IMR-90 (cell line): ENCODE results near the gene FBH1. TPM values are rescaled to one million over a fixed set of nuclear protein-coding genes. Genes with fewer than 3 reads are reported as not detected.

Source experiments
- ATAC-seq: fragments of 200-7000 bp; cut with Tn5 transposase; 2 replicates; pipeline ENCODE4 v1.9.1; 2020; ENCODE audit warnings: low read depth, mild to moderate bottlenecking, moderate library complexity
- BruUV-seq: library from RNA; stranded (reverse); fragments of 400-500 nt; replicated peaks from 2 replicates; lab custom pipeline; 2021; lab: Mats Ljungman, UMichigan
- CTCF ChIA-PET: fragments of 300-600 bp; formaldehyde crosslinking; extraction: SDS; loops from one replicate; lab custom pipeline; 2021; ENCODE audit warnings: antibody characterized with exemption; lab: Yijun Ruan, JAX
- POLR2A ChIA-PET: fragments of 300-600 bp; sonication (Branson Sonifier 250); formaldehyde crosslinking; loops from one replicate; lab custom pipeline; 2022; ENCODE audit warnings: antibody characterized with exemption; ENCODE audit not compliant: unreplicated experiment; lab: Charles Lee
- DNase-seq: peaks from one replicate; pipeline ENCODE4 v3.0.0; 2013
- H2AFZ ChIP-seq: replicated peaks from 2 replicates; pipeline ENCODE3; 2013; ENCODE audit warnings: low read length, mild to moderate bottlenecking; ENCODE audit not compliant: poor library complexity
- H2AK5ac ChIP-seq: 2 replicates; pipeline ENCODE4 v1.6.1; 2013; ENCODE audit warnings: low read depth, low read length, inconsistent platforms
- H2AK9ac ChIP-seq: replicated peaks from 2 replicates; pipeline ENCODE3; 2013; ENCODE audit warnings: mild to moderate bottlenecking, low read depth, low read length, moderate library complexity; ENCODE audit not compliant: poor library complexity
- H2BK120ac ChIP-seq: 2 replicates; pipeline ENCODE4 v1.6.1; 2013; ENCODE audit warnings: low read depth, low read length, inconsistent platforms
- H2BK15ac ChIP-seq: 3 replicates; pipeline ENCODE4 v1.6.1; 2013; ENCODE audit warnings: low read depth, low read length, inconsistent platforms
- H2BK20ac ChIP-seq: 2 replicates; pipeline ENCODE4 v1.6.1; 2013; ENCODE audit warnings: low read depth, mild to moderate bottlenecking, inconsistent platforms, low read length, moderate library complexity
- H2BK5ac ChIP-seq: 2 replicates; pipeline ENCODE4 v1.6.1; 2013; ENCODE audit warnings: mild to moderate bottlenecking, low read depth, low read length, inconsistent platforms; ENCODE audit not compliant: poor library complexity, severe bottlenecking
- H3K14ac ChIP-seq: replicated peaks from 2 replicates; pipeline ENCODE4 v1.6.1; 2013; ENCODE audit warnings: low read depth, low read length, inconsistent platforms
- H3K18ac ChIP-seq: 2 replicates; pipeline ENCODE4 v1.6.1; 2013; ENCODE audit warnings: low read depth, low read length, control low read depth
- H3K23ac ChIP-seq: 2 replicates; pipeline ENCODE4 v1.6.1; 2013; ENCODE audit warnings: low read depth, low read length, inconsistent platforms
- H3K27ac ChIP-seq: 2 replicates; pipeline ENCODE4 v1.5.1; 2013; ENCODE audit warnings: mild to moderate bottlenecking, control low read depth, low read length; ENCODE audit not compliant: insufficient read depth
- H3K27me3 ChIP-seq: 2 replicates; pipeline ENCODE4 v1.6.1; 2013; ENCODE audit warnings: low read length; ENCODE audit not compliant: control insufficient read depth, insufficient read depth
- H3K36me3 ChIP-seq: 2 replicates; pipeline ENCODE4 v1.6.1; 2013; ENCODE audit warnings: low read length, mixed read lengths; ENCODE audit not compliant: control insufficient read depth, insufficient read depth
- H3K4ac ChIP-seq: 2 replicates; pipeline ENCODE4 v1.6.1; 2013; ENCODE audit warnings: low read depth, low read length, inconsistent platforms
- H3K4me1 ChIP-seq: 2 replicates; pipeline ENCODE4 v1.6.1; 2013; ENCODE audit warnings: low read length, mixed read lengths; ENCODE audit not compliant: control insufficient read depth, insufficient read depth
- H3K4me2 ChIP-seq: 2 replicates; pipeline ENCODE4 v1.6.1; 2013; ENCODE audit warnings: low read depth, mild to moderate bottlenecking, control low read depth, low read length, moderate library complexity
- H3K4me3 ChIP-seq: 2 replicates; pipeline ENCODE4 v1.5.1; 2013; ENCODE audit warnings: low read depth, mild to moderate bottlenecking, control low read depth, low read length, moderate library complexity; ENCODE audit not compliant: insufficient read depth
- H3K56ac ChIP-seq: 2 replicates; pipeline ENCODE4 v1.6.1; 2013; ENCODE audit warnings: low read length, inconsistent platforms; ENCODE audit not compliant: insufficient read depth; ENCODE audit errors: extremely low read depth
- H3K79me1 ChIP-seq, 2 experiments: 2 replicates each; pipeline ENCODE4 v1.6.1; 2013; ENCODE audit warnings: low read length in 2 of 2, inconsistent platforms in 1 of 2, low read depth in 1 of 2
- H3K9ac ChIP-seq: 2 replicates; pipeline ENCODE4 v1.6.1; 2013; ENCODE audit warnings: low read depth, low read length, control low read depth
- H3K9me1 ChIP-seq: 2 replicates; pipeline ENCODE4 v1.6.1; 2013; ENCODE audit warnings: low read length, inconsistent platforms; ENCODE audit not compliant: insufficient read depth
- H3K9me3 ChIP-seq: 2 replicates; pipeline ENCODE4 v1.6.1; 2013; ENCODE audit warnings: low read length; ENCODE audit not compliant: control insufficient read depth, insufficient read depth
- H4K20me1 ChIP-seq: 2 replicates; pipeline ENCODE4 v1.6.1; 2013; ENCODE audit warnings: low read length, inconsistent platforms; ENCODE audit not compliant: insufficient read depth
- H4K5ac ChIP-seq: 2 replicates; pipeline ENCODE4 v1.6.1; 2013; ENCODE audit warnings: mild to moderate bottlenecking, low read depth, low read length, control low read depth
- H4K8ac ChIP-seq, 2 experiments: 2 replicates each; pipeline ENCODE4 v1.6.1; 2013; ENCODE audit warnings: low read depth in 2 of 2, low read length in 2 of 2, control low read depth in 1 of 2, inconsistent platforms in 1 of 2
- H4K91ac ChIP-seq: 2 replicates; pipeline ENCODE4 v1.6.1; 2013; ENCODE audit warnings: low read depth, low read length, inconsistent platforms; ENCODE audit not compliant: insufficient read depth
- BHLHE40 ChIP-seq: fragments of 150-350 bp; IDR thresholded peaks from 2 replicates; pipeline ENCODE4 v1.6.1; 2016; ENCODE audit warnings: mild to moderate bottlenecking, low read depth, low read length
- CHD1 ChIP-seq: IDR thresholded peaks from 2 replicates; pipeline ENCODE4 v1.6.1; 2012; ENCODE audit warnings: low read depth, low read length, improper control_type of control experiment
- CTCF ChIP-seq: conservative IDR thresholded peaks from 2 replicates; pipeline ENCODE4 v1.5.1; 2012; ENCODE audit warnings: mild to moderate bottlenecking, low read depth, low read length, improper control_type of control experiment
- ELK1 ChIP-seq: fragments of 150-350 bp; IDR thresholded peaks from 2 replicates; pipeline ENCODE4 v1.6.1; 2016; ENCODE audit warnings: low read depth, mild to moderate bottlenecking, low read length, moderate library complexity, borderline replicate concordance
- FOS ChIP-seq: fragments of 150-350 bp; IDR thresholded peaks from 2 replicates; pipeline ENCODE4 v1.6.1; 2016; ENCODE audit warnings: low read depth, low read length
- MAFK ChIP-seq: IDR thresholded peaks from 2 replicates; pipeline ENCODE4 v1.6.1; 2012; ENCODE audit warnings: low read depth, low read length, improper control_type of control experiment
- MAZ ChIP-seq: IDR thresholded peaks from 2 replicates; pipeline ENCODE4 v1.6.1; 2012; ENCODE audit warnings: low read depth, mild to moderate bottlenecking, low read length, improper control_type of control experiment, moderate library complexity, borderline replicate concordance
- MXI1 ChIP-seq: IDR thresholded peaks from 2 replicates; pipeline ENCODE4 v1.6.1; 2012; ENCODE audit warnings: low read depth, mild to moderate bottlenecking, low read length, moderate library complexity, borderline replicate concordance
- NFE2L2 ChIP-seq: fragments of 150-350 bp; IDR thresholded peaks from 2 replicates; pipeline ENCODE4 v1.6.1; 2016; ENCODE audit warnings: low read depth, mild to moderate bottlenecking, low read length
- POLR2A ChIP-seq: IDR thresholded peaks from 2 replicates; pipeline ENCODE4 v1.6.1; 2012; ENCODE audit warnings: mild to moderate bottlenecking, low read depth, low read length
- RAD21 ChIP-seq: IDR thresholded peaks from 2 replicates; pipeline ENCODE4 v1.6.1; 2012; ENCODE audit warnings: low read length, improper control_type of control experiment
- RCOR1 ChIP-seq: IDR thresholded peaks from 2 replicates; pipeline ENCODE4 v1.6.1; 2012; ENCODE audit warnings: mild to moderate bottlenecking, low read length, improper control_type of control experiment; ENCODE audit not compliant: insufficient replicate concordance
- RFX5 ChIP-seq: IDR thresholded peaks from 2 replicates; pipeline ENCODE4 v1.8.0; 2012; ENCODE audit warnings: low read depth, mild to moderate bottlenecking, low read length, moderate library complexity
- SMC3 ChIP-seq: fragments of 150-350 bp; IDR thresholded peaks from 2 replicates; pipeline ENCODE4 v1.6.1; 2016; ENCODE audit warnings: low read depth, mild to moderate bottlenecking, antibody characterized with exemption, low read length, moderate library complexity
- WGBS, 2 experiments: methylation state at CpG; one replicate each; pipeline versions ENCODE4 v1.1.5 to v1.1.7; 2013; ENCODE audit warnings: missing lambda C conversion rate in 2 of 2; ENCODE audit not compliant: insufficient read length in 1 of 2; ENCODE audit errors: extremely low coverage in 2 of 2; 5-methylcytosine and 5-hydroxymethylcytosine counted together
- dilution Hi-C: fragments of 300-500 bp; cut with HindIII; formaldehyde crosslinking; loops from one replicate; pipeline ENCODE4 v1.14.3; 2018; ENCODE audit warnings: low sequenced_read_pairs; ENCODE audit not compliant: unreplicated experiment
- in situ Hi-C: fragments of 300-500 bp; cut with MboI; formaldehyde crosslinking; loops from 3 replicates; pipeline ENCODE4 v1.14.3; 2019; ENCODE audit warnings: low sequenced_read_pairs, inconsistent platforms, mixed read lengths
- intact Hi-C: fragments of 100-400 bp; cut with micrococcal nuclease; formaldehyde crosslinking; loops from 2 replicates; pipeline ENCODE4 v1.10.0; 2022
- polyA plus RNA-seq, 3 experiments: library from polyadenylated mRNA; depleted of rRNA; stranded (reverse); fragments of >200 nt; gene quantifications; 2 replicates each; pipeline ENCODE4 v1.2.3, GENCODE V29; 2012; ENCODE audit warnings: low replicate concordance in 1 of 3
- total RNA-seq: library from RNA; depleted of rRNA; stranded (reverse); fragments of >200 nt; gene quantifications from 2 replicates; pipeline ENCODE4 v1.2.3, GENCODE V29; 2012
- TF ChIP-seq, protein P1 (sequence below): fragments of 150-350 bp; IDR thresholded peaks from 2 replicates; pipeline ENCODE4 v1.6.1; 2017; ENCODE audit warnings: mild to moderate bottlenecking, antibody characterized with exemption, low read length, low read depth

The FBH1 gene
- total and polyA plus RNA-seq, 2 of the 4 experiments (the other 2 are of a cell fraction), result 59.3 to 72.2 TPM

GRCh38 chr10:5873515-5873995, 16.5 kb upstream of the FBH1 start:
- H3K18ac ChIP-seq, result no peak overlapping the region
- H3K27me3 ChIP-seq, result no peaks in the 10 kb centered on the region
- no peak overlapping the region for H3K27ac ChIP-seq
- H2AK5ac ChIP-seq, result no peak overlapping the region
- H2AFZ ChIP-seq, result no peak overlapping the region
- H3K9me1 ChIP-seq, result peaks cover 4% of the 10 kb centered on the region; the same call in 1 of the 2 replicates
- no peak overlapping the region for H3K4me3 ChIP-seq
- H3K14ac ChIP-seq, result no peak overlapping the region
- no peak overlapping the region for H2AK9ac ChIP-seq
- no peak overlapping the region for H4K8ac ChIP-seq
- H3K36me3 ChIP-seq, result peaks cover 21% of the 10 kb centered on the region
- H2BK20ac ChIP-seq, result no peak overlapping the region
- H3K56ac ChIP-seq, result no peak overlapping the region
- DNase-seq, result peak; percentile 70
- H3K79me1 ChIP-seq, result peaks cover 0 to 5% of the 10 kb centered on the region in 2 experiments; a peak in 1 of 4 replicates
- H3K9ac ChIP-seq, result no peak overlapping the region
- ChIA-PET CTCF (interaction anchor here (0.7 to 1.5 kb wide), 5 partner anchors 11 to 1942 kb away, joined by 3 to 4 read pairs (median 3); no protein-coding TSS in a partner anchor), POLR2A (interaction anchor here (0.6 kb wide), 1 partner anchor 441 kb away, joined by 14 read pairs; no protein-coding TSS in a partner anchor)
- intact Hi-C loops (loop anchor here (1.0 to 5.0 kb wide), 4 partner anchors 60 to 431 kb away; partner anchors contain the start of gene GDI2), dilution Hi-C loops (no loop called here), in situ Hi-C loops (loop anchor here (25.0 kb wide), 2 partner anchors 411 to 1036 kb away; partner anchors contain the start of gene AKR1E2)
- H4K20me1 ChIP-seq, result no peaks in the 10 kb centered on the region
- H4K91ac ChIP-seq, result no peak overlapping the region
- no peaks in the 10 kb centered on the region; the same call in 1 of the 2 replicates for H3K9me3 ChIP-seq
- H2BK5ac ChIP-seq, result no peak overlapping the region
- 0 out of 2 replicates have a peak, but pooled peaks cover 4% of the 10 kb centered on the region for H3K4me1 ChIP-seq
- no peak overlapping the region for H2BK120ac ChIP-seq
- no peak overlapping the region for H3K4ac ChIP-seq
- no peak overlapping the region for H3K4me2 ChIP-seq
- peak; percentile 89 for ATAC-seq
- H3K23ac ChIP-seq, result no peak overlapping the region
- no peak overlapping the region for H2BK15ac ChIP-seq
- H4K5ac ChIP-seq, result no peak overlapping the region
- BruUV-seq, result no TSS peak
- 90% methylated on average over 4 of the region's 9 CpGs; no CpG with 5 or more reads in 1 of the 2 experiments for WGBS, 2 experiments
- no peak for TF ChIP-seq RFX5
- TF ChIP-seq CTCF, result peak; percentile 74
- TF ChIP-seq CHD1, result no peak
- TF ChIP-seq NFE2L2, result no peak
- no peak for TF ChIP-seq FOS
- TF ChIP-seq, protein P1, sequence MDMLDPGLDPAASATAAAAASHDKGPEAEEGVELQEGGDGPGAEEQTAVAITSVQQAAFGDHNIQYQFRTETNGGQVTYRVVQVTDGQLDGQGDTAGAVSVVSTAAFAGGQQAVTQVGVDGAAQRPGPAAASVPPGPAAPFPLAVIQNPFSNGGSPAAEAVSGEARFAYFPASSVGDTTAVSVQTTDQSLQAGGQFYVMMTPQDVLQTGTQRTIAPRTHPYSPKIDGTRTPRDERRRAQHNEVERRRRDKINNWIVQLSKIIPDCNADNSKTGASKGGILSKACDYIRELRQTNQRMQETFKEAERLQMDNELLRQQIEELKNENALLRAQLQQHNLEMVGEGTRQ, result no peak
- no peak for TF ChIP-seq RCOR1
- TF ChIP-seq SMC3, result peak; percentile 81
- TF ChIP-seq BHLHE40, result no peak
- TF ChIP-seq POLR2A, result no peak
- TF ChIP-seq MAFK, result no peak
- TF ChIP-seq MXI1, result no peak
- TF ChIP-seq RAD21, result peak; percentile 62
- TF ChIP-seq ELK1, result no peak
- no peak for TF ChIP-seq MAZ
